HG02870 (cell line): Measurements from ENCODE around the gene TRIM24.

ENCODE experiments used
- ATAC-seq: cut with Tn5 transposase; IDR thresholded peaks from one replicate; pipeline ENCODE4 v1.9.1; 2021; ENCODE audit warnings: mild to moderate bottlenecking, moderate library complexity; ENCODE audit not compliant: unreplicated experiment

Gene TRIM24

DNA sequence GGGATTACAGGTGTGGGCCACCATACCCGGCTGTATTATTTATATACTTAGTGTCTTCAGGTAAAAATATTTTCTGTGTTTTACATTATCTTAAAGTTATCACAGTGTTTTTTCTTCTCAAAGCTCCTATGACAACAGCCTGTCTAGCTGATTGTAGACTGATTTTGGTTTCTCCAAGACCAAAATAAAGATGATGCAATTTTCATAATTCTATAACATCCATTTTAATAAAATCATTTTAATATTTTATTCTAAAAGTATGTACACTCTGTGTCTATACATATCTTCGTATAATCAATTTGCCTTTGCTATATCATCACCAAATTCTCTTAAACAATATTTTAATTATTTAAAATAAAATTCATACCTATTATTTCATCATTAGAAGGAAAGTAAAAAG lies 108.6 kb downstream of the TRIM24 start:
- ATAC-seq = no peak

DNA sequence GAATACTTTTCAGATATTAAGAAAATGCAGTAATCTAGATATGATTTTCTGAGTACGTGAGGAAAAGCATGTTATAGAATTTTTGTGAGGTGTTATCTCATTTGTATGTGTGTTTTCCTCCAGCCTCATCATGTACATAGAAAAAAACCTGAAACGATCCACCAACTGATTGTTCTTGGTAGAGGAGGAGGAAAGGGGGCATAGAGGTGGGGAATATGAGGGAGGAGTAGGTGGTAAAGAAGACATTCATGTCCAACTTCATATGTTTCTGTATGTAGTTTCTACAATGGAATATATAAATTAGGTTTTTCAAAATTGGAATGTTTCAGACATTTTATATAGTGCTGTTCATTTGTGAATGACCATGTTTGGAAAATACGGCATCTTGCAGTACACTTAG lies 109.4 kb downstream of the TRIM24 start:
- ATAC-seq = no peak

DNA sequence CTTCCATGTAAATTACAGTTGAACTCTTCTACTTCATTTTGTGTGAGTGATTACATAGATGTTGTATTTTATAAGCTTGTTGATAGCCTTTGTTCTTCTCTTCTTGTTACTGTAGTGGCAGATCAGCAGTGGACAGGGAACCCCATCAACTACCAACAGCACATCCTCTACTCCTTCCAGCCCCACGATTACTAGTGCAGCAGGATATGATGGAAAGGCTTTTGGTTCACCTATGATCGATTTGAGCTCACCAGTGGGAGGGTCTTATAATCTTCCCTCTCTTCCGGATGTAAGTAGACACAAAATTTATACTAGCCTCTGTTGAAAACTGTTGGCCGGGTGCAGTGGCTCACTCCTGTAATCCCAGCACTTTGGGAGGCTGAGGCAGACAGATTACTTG lies 110.7 kb downstream of the TRIM24 start:
- no peak for ATAC-seq

DNA sequence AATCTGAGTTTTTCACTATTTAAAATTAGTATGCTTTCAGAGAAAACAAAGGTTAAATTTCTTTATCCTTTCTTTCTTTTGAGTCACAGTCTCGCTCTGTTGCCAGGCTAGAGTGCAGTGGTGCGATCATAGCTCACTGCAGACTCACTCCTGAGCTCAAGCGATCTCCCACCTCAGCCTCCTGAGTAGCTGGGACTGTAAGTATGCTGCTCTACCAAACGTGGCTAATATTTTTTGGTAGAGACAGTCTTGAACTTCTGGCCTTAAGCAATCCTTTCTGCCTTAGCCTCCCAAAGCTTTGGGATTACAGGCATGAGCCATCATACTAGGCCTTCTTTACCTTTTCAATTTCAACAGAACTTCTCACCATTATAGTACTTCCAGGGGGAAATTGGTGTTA lies 113.7 kb downstream of the TRIM24 start:
- no peak for ATAC-seq

DNA sequence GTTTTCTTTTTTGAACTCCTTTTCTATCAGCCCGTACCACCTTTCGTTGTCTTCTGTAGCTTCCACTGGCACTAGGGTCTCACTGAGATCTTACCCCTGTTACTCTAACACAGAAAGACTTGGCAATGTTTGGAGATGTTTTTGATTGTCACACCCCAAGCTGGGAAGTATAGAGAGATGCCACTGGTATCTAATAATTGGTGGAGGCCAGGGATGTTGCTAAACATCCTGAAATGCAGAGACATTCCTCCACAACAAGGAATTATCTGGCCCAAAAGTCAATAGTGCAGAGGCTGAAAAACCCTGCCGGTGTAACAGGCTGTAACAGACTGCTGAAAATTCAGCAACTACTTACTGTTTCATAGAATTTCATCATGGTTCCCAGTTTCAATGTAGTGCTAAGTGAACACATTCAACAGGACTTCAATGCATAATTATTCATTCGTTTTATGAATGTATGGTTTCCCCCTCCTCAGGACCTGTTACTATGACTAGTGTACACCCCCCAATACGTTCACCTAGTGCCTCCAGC lies 115.9 kb downstream of the TRIM24 start:
- no peak for ATAC-seq

DNA sequence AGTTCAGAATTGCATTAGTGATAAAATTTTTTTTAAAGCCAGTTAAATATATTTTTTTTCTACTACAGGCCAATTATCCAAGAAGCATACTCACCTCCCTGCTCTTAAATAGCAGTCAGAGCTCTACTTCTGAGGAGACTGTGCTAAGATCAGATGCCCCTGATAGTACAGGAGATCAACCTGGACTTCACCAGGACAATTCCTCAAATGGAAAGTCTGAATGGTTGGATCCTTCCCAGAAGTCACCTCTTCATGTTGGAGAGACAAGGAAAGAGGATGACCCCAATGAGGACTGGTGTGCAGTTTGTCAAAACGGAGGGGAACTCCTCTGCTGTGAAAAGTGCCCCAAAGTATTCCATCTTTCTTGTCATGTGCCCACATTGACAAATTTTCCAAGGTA lies 119.1 kb downstream of the TRIM24 start:
- no peak for ATAC-seq

DNA sequence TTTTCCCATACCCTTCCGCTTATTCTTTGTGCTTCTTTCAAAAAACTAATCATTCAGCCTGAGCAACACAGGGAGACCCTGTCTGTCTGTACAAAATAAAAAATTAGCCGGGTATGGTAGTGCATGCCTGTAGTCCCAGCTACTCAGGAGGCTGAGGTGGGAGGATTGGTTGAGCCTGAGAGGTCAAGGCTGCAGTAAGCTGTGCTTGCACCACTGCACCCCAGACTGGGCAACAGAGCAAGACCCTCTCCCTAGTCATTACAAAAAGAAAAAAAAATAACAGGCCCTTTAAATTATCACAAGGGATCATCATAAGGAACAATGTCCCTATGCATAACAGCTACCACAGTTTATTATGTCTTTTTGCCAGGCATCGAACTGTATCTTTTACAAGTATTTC lies 119.6 kb downstream of the TRIM24 start:
- ATAC-seq = no peak

DNA sequence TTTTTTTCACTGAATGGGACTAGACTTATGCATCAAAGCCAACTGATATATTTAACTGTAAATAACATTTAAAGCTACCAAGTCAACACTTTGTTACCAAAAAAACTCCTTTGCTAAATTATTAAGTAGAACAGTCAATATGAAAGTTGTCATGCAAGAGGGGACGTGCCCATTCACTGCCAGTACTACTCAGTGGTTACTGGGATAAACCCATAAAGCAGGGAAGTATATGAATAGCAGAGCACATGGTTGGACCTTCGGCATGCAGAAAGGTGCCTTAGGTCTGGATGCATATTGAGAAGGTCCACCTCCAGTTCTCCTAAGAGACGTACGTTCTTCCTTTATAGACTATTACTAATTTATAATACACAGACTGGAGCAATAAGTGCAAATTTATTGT lies 121.0 kb downstream of the TRIM24 start:
- ATAC-seq = no peak

DNA sequence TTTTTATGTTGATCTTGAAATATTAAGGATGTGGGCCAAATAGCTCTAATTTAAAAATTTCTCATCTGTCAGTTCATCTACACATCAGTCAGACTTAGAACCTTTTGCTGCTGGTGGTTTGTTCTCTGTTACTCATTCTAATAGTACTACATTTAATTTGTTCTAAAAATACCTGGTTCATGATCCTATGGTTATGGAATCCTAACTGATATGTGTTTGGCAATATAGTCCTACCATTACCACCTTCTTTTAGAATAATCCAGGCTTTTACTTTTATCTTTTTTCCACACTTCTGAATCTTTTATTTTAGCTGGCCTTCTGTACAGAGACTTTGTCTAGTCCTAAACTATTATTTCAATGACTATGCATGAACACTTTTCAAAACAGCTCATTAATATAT lies 124.2 kb downstream of the TRIM24 start:
- ATAC-seq = no peak

DNA sequence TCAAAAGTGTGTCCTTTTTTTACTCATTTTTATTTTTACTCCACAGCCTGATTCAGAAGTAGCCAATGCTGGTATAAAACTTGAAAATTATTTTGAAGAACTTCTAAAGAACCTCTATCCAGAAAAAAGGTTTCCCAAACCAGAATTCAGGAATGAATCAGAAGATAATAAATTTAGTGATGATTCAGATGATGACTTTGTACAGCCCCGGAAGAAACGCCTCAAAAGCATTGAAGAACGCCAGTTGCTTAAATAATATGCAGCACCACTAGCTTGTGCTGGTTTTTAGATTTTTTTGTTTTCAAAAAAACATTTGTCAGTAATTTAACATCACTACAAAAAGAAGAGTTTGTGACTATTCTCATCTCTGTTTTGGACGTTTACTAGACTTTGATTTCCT lies 124.6 kb downstream of the TRIM24 start:
- no peak for ATAC-seq

DNA sequence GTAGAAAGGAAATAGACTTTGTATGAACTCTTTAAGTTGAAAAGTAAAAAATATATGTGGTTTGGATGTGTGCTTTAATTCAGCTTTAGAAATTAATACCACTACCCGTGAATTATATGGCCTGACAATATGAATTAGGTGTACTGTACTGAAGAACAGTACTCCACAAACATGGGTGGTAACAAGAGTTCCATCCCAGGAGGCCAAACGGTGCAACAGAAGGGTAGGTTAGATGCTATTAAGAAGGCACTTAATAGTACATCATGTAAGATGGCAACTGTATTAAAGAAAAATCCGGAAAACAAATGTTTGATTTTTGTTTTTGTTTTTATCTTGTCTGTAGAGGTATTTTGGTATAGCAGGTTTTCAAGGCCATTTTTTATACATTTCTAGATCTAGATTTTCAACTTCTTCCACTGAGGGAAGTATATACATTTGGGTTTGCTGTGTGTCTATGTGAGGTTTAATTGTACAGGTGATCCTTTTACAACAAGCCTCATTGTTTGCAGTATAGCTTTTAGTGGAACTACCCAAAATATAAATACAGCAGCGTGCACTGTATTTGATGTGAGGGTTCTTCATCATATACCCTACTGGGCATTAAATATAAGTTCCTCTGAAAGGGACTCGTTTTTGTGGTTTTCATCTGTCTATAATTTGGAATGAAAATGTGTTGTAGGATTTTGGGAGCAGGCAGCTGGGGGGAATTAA lies 125.4 kb downstream of the TRIM24 start:
- no peak for ATAC-seq

DNA sequence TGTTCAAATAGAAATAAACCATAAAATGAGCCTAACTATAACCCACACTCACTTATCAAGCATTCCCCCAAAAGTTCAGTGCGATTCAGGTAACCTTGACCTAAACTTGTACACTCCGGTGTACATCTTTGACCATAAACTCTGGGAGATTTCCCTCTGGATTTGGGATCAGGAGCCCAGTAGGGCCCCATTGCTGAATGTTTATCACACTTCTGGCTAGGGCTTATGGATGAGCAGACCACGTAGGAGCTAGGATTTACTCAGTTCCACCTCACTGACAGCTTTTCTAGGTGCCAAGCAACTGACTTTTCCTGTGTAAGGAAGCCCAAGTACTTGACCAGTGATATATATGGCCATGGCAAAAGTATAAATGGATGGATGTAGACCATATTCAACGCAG lies 127.4 kb downstream of the TRIM24 start:
- ATAC-seq = no peak

DNA sequence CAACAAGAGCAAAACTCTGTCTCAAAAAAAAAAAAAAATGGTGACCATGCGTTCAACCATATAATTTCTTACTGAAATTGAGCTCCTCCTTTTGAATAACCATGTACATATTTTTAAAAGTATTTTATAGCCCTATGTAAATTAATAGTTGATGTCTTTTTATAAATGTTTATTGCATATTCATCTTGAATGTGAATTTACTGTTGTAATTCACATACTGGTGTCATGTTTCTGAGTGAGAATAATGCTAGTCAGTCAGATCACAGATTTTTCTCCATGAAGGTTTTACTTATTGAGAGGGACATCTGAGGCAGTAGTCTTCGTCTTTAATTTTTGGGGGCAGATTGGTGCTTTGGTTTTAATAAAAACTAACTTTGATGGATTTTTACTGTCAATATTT lies 128.9 kb downstream of the TRIM24 start:
- no peak for ATAC-seq

DNA sequence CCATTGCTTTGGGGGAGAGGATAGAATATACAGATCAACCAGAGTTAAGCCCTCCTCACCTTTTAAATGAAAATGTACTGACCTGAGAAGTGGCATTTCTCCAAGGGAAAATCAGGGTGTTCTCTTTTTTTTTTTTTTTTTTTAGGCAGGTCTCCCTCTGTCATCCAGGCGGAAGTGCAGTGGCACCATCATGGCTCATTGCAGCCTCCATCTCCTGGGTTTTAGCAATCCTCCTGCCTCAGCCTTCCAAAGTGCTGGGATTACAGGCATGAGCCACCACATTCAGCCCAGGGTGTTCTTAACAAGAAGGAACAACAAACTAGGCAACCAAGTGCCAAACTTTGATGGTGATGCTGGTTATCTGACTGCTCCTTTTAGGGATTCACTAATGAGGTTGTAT lies 130.1 kb downstream of the TRIM24 start:
- ATAC-seq = no peak

DNA sequence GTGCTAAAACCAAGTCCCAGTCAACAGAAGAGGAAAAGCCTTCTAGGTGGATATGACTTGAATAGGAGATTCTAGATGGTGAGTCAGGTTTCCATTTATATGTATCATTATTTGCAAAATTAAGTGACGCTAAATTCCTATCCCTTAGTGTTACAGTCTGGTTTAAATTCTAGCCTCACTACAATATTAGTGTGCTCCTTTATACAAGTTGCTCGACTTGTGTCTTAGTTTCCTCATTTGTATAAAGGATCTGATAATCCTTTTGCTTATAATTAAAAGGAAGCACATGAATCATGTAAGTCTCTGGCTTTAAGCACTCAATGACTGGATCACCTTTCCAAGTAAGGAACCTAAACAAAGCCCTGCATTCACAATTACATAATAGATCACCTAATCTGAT lies 135.4 kb downstream of the TRIM24 start:
- ATAC-seq = no peak

DNA sequence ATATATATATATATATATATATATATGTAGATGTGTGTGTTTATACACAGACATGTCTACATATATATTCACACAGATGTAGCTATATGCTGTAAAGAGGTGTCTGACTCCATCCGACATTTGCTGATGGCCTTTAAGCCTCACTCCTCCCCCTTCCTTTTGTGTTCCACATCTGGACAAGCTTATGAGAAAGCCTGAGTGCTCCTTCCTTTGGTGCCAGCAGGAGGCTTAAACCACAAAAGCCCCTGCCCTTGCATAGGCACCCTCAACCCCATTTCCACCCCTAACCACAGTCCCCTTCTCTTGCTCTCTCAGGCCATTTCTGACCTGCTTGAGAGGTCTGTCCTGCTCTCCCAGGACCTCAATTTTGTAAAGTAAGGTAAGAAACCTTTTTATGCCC lies 142.4 kb downstream of the TRIM24 start:
- no peak for ATAC-seq

DNA sequence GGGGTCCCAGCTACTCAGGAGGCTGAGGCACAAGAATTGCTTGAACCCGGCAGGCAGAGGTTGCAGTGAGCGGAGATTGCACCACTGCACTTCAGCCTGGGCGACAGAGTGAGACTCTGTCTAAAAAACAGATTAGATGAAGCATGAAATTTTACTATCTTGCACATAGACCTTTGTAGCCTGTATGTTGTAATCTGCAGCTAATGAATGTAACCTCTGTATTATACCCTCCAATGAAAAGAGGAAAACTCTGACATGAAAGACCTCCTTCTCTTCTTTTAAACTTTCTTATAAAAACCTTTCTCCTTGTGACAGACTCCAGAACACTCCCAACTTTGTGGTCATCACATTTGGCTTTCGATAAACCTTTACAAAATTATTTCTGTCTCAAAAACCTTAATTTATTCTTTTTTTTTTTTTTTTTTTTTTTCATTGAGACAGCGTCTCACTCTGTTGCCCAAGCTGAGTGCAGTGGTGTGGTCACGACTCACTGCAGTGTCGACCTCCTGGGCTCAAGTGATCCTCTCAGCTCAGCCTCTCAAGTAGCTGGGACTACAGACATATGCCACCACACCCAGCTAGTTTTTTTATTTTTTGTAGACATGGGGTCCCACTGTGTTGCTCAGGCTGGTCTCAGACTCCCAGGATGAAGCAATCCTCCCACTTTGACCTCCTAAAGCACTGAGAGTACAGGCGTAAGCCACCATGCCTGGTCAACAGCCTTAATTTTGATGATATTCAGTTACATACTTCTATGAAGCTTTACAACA lies 143.7 kb downstream of the TRIM24 start:
- no peak for ATAC-seq

DNA sequence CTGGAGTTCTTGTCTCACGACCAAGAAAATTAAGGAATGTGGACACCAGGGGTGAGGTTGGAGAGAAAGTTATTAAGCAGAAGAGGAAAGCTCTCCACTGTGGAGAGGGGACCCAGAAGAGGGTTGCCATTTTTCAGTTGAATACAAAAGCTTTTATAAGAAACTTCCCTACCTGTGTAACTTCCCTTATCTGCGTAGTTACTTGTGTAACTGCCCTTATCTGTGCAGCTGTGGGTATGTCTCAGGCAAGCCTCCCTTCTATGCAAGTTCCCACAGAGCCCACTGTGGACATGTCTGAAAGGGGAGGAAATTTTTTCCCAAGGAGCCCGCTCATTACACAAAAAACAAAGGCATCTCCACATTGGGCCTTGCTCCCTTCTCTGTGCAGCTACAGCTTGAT lies 146.2 kb downstream of the TRIM24 start:
- ATAC-seq = no peak

DNA sequence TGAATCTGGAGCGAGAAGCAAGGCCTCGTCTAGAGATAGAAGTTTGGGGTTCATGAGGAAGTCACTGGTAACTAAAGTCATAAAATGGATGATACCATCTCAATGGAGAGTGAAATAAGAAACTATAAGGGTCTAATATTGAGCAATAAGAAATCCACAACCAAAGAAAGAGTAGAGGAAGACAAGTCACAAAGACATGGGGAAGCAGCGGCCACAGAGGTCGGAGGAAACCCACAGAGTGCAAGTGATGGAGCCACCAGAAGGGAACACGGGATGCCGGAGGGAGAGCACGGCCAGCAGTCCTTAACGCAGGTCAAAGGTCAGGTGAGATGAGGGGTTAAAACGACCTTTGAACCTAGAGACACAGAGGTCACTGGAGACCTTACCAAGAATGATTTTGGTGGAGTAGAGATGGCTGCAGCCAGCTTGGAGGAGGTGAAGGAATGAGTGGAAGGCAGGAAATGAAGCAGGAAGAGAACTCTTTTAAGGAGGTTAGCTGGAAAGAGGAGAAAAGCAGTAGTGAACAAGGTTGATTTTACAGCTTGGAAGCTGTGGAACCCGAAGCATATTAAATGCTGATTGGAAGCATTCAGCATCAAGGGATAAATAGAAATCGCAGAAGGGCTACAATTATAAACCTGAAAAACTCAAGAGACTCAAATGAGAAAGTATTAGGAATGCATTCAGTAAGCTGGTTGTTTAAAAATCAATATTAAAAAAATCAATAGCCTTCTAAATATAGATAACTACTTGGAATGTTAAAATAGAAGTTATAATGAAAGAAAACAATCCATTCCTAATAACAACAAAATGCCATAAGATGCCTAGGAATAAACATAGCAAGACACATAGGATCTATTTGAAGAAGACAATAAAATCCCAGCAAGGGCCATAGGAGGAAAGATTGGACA lies 147.4 kb downstream of the TRIM24 start:
- no peak for ATAC-seq

DNA sequence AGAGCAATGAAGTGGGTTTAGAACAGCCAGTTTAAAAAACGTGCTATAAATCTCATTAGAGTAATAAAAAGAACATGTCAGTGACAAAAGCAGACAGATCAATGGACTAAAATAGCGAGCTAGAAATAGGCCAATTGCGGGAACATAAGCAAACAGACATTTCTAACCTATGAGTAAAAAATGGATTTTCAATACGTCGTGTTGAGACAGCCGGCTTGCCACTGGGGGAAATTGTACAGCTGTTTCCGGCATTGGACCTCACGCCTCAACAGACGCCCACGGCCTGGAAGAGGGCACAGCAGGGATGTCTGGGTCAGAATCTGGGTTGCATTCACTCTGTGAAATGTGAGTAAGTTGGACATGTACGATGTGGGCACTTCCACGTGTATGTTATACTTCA lies 148.2 kb downstream of the TRIM24 start:
- peak; percentile 74 for ATAC-seq

DNA sequence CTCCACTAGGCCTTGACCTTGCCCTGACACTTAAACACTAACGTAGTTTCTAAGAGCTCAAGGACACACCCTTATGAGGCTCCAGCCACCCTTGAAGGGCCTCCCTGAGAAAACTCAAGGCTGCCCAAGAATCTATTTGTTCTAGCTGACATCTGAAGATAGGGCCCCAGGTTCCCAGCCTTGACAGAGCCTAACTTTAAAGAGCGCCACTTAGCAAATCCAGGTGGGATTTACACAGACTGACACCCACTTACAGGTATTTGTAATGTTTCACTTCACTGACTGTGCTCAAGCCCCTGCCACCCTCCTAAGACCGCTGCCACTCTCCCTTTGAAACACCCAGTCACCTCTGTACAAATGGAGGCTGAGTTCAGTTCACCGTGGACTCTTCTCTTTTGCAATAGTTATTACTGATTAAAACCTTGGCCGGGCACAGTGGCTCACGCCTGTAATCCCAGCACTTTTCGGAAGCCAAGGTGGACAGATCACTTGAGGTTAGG lies 150.7 kb downstream of the TRIM24 start:
- ATAC-seq = no peak
